Fibroblast of skin of left biceps (primary cell): ENCODE data around the gene PACSIN2.

ENCODE experiments used
- DNase-seq, 2 experiments: peaks; one replicate each; pipeline ENCODE4 v3.0.0-alpha.2; 2013; ENCODE audit warnings: low read depth in 2 of 2

PACSIN2 gene

GRCh38 chr22:42883970-42884369 lies 131.0 kb downstream of the PACSIN2 start:
- no peak for DNase-seq

GRCh38 chr22:42883121-42883520 lies 131.8 kb downstream of the PACSIN2 start:
- DNase-seq: no peak

DNA sequence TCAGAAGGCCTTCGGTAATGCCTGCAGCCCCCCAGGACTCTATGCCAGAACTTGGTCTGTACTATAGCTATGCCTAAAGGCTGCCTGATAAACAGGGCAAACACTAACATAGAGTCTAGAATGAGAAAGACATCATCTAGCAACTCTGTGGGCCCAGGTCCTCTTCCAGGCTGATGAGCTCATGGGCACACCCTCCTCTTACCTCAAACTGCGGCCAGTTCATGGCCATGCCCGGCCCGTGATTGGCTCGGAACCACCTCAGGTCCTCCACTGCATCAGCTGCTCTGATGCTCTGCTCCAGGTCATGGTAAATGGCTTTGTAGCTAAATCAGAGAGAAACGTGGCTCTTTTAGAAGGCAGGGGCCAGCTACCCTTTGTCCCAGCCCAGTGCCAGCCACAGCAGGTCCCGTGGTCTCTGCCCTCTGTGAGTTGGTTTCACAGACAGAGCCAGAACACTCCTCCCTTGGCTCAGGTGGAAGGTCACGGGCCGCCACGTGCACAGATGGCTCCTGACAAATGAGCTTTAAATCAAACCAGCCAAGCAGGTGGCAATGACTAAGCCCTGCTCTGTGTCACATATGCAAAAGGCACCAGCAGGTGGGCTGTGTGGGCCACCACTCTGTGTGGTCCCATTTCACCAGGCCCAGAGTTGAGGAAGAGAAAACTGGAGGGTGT lies 132.8 kb downstream of the PACSIN2 start:
- no peak for DNase-seq

GRCh38 chr22:42881298-42881697 lies 133.7 kb downstream of the PACSIN2 start:
- DNase-seq: no peak

DNA sequence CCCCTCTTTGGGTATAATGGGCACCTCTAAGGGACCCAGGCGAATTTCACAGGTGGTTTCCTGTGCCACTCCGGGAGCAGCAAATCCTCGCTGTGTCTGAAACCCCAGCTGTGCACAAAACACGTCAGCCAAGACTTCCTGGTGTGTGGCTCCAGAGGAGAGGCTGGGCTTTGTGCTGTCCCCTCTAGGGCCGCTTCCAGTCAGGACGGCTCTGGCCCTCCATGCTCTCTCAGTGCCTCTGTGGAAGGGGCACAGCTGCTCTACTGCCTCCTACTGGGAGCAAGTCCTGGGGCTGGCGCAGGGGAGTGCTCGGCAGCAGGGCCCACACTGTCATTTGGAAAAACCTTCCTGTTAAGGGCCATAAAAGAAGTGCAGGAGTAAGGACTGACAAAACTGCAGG lies 134.1 kb downstream of the PACSIN2 start:
- DNase-seq: no peak

DNA sequence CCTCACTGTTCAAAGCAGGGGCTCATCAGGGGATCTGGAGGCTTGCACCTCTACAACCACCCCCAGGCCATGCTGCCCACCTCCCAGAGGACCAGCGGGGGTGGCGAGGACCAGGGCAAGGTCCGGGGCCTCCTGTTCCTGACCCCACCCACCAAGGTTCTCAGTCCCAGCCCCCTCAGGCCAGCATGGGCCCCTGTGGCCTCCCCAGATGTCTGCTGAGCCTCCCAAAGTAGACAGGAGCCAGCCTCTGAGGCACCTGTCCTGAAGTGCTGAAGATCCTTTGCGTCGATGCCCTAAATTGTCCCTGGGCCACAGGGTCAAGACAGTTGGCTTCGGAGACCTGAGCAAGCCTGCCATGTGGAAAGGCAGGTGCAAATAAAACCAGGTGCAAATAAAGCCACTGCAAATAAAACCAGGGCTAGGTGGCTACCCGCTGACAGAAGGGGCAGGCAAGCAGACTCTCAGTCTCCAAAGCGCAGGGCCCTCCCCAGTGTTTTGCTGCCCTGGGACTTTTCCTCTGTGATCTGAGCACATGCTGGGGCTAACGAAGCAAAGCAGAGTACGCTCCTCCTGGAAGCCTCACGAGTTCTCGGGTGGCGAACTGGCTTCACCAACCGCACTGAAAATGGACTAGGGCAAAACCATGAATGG lies 135.5 kb downstream of the PACSIN2 start:
- DNase-seq: no peak

DNA sequence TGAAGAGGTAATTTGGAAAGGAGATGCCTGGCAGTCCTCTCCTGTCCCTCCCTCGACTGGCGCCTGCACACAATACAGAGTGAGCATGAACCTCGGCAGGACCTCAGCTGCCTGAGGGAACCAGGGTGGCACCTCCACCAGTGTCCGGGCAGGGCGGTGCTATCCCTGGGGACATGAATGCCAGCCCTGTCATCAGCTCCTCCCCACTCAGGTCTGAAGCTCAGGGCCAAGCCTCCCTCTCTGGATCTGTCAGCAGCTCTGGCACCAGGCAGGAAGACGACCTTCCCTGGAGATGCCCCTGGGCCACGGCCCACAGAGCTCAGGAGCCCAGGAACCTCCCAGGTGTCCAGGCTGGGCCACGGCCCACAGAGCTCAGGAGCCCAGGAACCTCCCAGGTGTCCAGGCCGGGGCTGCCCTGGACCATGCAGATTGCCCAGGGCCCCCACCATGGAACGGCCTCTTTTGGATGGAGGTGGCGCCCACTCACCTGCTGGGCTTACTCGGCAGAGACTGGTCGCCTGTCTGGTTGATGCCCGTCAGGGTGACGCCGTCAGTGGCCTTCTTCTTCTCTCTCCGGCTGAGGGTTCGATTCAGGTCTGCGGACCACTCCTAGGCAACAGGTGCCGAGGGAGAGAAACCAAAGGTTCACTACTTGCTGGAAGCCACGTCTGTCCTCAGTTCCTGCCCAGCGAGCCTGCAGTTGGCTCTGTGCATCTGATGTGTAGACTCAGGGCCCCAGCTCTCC lies 136.2 kb downstream of the PACSIN2 start:
- no peak for DNase-seq

- no peak for DNase-seq
Measured at GRCh38 chr22:42877597-42878340, 137.2 kb downstream of the PACSIN2 start.

GRCh38 chr22:42877158-42877557 lies 137.8 kb downstream of the PACSIN2 start:
- DNase-seq: no peak

- DNase-seq: no peak
Measured at GRCh38 chr22:42876041-42876440, 138.9 kb downstream of the PACSIN2 start.

- DNase-seq: no peak
Measured at GRCh38 chr22:42874010-42874409, 140.9 kb downstream of the PACSIN2 start.

- no peak for DNase-seq
Measured at GRCh38 chr22:42873356-42873755, 141.6 kb downstream of the PACSIN2 start.

DNA sequence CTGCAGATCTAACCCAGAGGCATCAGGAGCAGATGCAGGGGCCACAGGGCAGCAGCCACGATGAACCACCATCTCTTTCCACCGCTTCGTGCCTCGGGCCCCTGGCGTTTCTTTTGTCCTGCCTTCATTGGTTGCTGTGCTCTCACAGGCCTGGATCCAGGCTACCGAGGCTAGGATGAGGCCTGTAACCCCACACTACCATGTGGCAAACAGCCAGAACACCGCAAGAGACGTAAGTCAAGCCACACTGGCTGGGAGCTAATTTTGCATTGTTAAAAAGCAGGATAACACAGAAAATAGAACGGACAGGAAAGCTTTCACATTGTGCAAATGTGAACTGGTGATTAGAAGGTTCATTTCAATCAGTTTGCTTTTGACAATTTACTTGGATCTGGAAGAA lies 142.1 kb downstream of the PACSIN2 start:
- no peak for DNase-seq

- DNase-seq: no peak
Measured at GRCh38 chr22:42871146-42872050, 143.6 kb downstream of the PACSIN2 start.

GRCh38 chr22:42869888-42870480 lies 145.0 kb downstream of the PACSIN2 start:
- DNase-seq: no peak

GRCh38 chr22:42869463-42869862 lies 145.5 kb downstream of the PACSIN2 start:
- DNase-seq: no peak

- DNase-seq: no peak
Measured at GRCh38 chr22:42868751-42869251, 146.1 kb downstream of the PACSIN2 start.

DNA sequence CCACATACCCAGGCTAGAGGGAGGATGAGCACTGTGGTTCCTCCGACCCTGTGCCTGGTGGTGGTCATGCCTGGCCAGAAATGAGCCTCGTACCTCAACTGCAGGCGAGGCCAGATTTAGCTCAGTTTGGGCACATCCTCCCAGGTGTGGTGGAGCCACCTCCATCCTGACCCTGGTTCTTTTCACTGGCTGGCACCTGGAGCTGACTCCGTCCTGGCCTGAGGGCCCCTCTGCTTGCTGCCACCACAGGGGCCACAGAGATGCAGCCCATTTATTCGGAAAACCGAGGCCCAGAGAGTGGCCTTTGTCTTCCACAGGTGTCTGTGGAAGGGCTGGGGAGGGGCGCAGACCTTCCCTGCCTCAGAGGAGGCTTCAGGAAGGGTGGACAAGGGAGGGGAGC lies 148.8 kb downstream of the PACSIN2 start:
- DNase-seq: no peak

- no peak for DNase-seq
Measured at GRCh38 chr22:42865536-42865935, 149.4 kb downstream of the PACSIN2 start.

DNA sequence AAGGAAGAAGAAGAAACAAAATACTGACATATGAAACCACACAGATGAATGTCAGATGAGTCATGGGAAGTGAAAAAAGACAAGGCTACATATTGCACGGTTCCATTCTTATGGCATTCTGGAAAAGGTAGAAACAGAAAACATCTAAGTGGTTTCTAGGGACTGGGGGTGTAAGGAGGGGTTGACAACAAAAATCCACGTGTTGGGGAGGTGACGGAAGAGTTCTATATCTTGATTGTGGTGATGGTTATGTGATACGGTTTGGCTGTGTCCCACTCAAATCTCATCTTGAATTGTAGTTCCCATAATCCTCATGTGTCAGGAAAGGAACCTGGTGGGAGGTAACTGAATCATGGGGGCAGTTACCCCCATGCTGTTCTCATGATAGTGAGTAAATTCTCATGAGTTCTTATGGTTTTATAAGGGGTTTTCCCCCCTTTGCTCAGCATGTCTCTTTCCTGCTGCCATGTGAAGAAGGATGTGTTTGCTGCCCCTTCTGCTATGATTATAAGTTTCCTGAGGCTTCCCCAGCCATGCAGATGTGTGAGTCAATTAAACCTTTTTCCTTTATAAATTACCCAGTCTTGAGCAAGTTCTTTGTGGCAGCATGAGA lies 151.5 kb downstream of the PACSIN2 start:
- DNase-seq: peak; percentile 76 to 83
